ENCODE results near the gene SLC12A7.

GRCh38 chr5:1074816-1075554, 36.9 kb downstream of the SLC12A7 start:
- TF ChIP-seq POLR2AphosphoS5 (IDR thresholded peaks at IDR 0.05) (no peak), POLR2A (IDR thresholded peaks at IDR 0.05) (no peak)
- TF ChIP-seq, protein P1, sequence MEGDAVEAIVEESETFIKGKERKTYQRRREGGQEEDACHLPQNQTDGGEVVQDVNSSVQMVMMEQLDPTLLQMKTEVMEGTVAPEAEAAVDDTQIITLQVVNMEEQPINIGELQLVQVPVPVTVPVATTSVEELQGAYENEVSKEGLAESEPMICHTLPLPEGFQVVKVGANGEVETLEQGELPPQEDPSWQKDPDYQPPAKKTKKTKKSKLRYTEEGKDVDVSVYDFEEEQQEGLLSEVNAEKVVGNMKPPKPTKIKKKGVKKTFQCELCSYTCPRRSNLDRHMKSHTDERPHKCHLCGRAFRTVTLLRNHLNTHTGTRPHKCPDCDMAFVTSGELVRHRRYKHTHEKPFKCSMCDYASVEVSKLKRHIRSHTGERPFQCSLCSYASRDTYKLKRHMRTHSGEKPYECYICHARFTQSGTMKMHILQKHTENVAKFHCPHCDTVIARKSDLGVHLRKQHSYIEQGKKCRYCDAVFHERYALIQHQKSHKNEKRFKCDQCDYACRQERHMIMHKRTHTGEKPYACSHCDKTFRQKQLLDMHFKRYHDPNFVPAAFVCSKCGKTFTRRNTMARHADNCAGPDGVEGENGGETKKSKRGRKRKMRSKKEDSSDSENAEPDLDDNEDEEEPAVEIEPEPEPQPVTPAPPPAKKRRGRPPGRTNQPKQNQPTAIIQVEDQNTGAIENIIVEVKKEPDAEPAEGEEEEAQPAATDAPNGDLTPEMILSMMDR (IDR thresholded peaks at IDR 0.05), result no peak

Measured in sigmoid colon (tissue), 4 donors.